HG02759 (cell line): ENCODE measurements around the gene TMEM229A.
"Not testable (repeated sequence)": the region's sequence is repeated elsewhere in the genome, so short reads cannot be mapped to it uniquely, and the experiment has no call there.

Experiments used
- ATAC-seq: cut with Tn5 transposase; IDR thresholded peaks from one replicate; pipeline ENCODE4 v1.9.1; 2021; ENCODE audit warnings: mild to moderate bottlenecking, moderate library complexity; ENCODE audit not compliant: unreplicated experiment

TMEM229A gene

DNA sequence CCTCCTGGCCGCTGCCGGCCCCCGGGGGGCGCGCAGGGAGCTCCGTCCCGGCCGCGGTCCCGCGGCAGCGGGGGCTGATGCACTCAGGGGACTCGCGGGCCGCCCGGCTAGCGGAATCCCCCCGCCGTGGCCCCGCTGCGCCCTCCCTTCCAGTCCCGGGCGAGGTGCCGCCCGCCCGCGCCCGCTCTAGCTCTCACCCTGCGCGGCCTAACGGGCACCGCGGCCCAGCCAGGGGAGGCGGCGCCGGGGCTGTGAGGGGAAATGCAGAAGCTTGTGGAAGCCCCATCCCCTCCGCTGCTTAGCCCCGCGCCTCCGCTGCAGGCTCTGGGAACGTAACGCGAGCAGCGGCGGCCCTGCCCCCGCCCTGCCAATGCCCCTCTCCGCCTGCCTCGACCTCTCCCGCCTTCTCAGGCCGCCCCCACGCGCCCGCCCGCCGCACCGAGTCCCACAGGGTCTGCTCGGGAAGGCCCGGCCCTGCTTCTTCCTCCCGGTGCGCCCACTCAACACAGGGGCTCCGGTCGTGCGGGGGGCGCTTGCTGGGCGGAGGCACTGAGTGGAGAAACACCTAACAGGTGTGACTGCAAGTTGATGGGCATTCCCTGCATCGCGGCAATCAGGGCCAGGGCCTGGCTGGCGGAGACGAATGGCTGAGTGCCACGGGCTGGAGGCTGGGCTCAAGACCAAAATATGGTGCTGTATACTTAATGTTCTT lies 384 bp upstream of the TMEM229A start:
- ATAC-seq: peak; percentile 42

- ATAC-seq: peak; percentile 6
These were observed 948 bp downstream of the TMEM229A start for GRCh38 chr7:124031919-124032318.

DNA sequence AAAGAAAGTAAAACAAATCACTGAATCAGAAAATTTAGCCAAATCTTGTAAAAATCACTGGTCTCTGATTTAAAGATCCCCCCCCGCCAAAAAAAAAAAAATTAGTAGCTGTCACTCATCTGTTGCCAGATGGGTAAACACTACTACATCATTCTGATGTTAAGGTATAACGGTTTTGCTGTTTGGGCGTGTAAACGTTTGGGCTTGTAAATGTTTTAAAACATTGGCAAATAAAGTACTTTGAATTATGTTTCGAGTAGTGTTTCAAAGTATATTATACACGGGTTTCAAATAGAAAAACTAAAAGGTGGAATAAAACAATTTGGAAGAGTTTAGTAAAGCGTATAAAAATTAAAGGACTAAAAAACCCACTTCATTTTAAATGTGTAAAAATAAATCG lies 1.5 kb downstream of the TMEM229A start:
- ATAC-seq: no peak

- ATAC-seq: no peak
These were observed 1.9 kb downstream of the TMEM229A start for GRCh38 chr7:124030964-124031363.

- no peak for ATAC-seq
These were observed 3.3 kb downstream of the TMEM229A start for GRCh38 chr7:124029396-124030188.

DNA sequence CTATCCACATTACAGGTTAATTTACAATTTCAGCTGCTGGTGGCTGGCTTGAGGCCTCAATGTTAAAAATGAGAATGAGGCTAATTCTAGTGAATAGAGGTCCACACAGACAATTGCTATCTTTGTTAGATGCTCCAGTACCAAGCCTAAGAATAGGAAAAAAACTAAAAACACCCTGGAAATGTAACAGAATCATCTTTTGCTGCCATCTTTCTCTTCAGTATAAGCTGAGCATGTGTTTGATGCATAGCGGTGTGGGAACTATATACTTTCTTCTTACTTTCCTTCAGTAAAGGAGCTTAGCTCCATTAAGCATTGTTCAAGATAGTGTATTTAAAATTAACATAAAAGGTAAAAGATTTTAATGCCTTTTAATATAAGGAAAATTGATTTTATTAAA lies 5.6 kb downstream of the TMEM229A start:
- ATAC-seq: no peak

DNA sequence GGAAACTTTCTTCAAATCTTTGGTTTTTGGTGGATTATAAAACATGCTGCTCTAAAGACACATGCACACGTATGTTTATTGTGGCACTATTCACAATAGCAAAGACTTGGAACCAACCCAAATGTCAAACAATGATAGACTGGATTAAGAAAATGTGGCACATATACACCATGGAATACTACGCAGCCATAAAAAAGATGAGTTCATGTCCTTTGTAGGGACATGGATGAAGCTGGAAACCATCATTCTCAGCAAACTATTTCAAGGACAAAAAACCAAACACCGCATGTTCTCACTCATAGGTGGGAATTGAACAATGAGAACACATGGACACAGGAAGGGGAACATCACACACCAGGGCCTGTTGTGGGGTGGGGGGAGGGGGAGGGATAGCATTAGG lies 8.5 kb downstream of the TMEM229A start:
- ATAC-seq: not testable (repeated sequence)

DNA sequence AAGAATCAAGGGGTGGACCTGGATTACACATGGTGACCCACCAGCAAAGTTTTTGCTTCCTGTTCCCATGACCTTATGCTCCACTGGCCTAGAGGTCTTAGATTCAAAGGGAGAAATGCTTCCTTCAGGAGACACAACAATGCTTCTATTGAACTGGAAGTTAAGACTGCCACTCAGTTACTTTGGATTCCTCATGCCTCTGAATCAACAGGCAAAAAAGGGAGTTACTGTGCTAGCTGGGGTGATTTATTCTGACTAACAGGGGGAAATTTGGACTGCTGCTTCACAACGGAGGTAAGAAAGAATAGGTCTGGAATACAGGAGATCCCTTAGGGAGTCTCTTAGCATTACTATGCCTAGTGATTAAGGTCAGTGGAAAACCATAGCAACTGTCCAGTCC lies 10.3 kb downstream of the TMEM229A start:
- ATAC-seq: no peak

GRCh38 chr7:124020060-124020459 lies 12.8 kb downstream of the TMEM229A start:
- no peak for ATAC-seq

DNA sequence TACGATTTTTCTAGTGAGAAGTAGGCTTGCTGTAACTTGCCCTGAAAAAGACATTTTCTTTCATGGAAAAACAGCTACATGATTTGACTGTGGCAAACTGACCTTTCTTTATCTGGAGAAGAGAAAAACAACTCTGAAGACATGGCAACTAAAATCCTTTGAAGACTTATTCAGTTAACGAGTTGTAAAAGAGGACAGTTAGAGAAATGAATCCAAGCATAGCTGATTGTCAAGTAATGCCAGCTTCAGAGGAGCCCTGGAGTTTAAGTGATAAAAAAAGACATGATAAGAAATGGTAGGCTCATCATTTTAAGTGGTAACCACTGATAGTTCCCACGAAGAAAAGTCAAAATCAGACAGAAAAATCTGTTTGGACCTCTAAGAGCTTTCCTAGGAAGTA lies 19.6 kb downstream of the TMEM229A start:
- ATAC-seq: no peak

DNA sequence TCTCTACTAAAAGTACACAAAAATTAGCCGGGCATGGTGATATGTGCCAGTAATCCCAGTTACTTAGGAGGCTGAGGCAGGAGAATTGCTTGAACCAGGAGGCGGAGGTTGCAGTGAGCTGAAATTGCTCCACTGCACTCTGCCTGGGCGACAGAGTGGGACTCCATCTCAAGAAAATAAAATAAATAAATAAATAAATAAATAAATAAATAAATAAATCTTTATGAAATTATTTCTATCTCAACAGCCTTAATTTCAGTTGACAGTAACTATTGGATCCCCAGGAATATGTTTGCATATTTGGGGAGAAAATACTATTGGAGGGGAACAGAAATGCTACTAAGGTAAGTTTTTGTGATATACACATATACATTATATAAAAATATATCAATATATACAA lies 20.0 kb downstream of the TMEM229A start:
- no peak for ATAC-seq

DNA sequence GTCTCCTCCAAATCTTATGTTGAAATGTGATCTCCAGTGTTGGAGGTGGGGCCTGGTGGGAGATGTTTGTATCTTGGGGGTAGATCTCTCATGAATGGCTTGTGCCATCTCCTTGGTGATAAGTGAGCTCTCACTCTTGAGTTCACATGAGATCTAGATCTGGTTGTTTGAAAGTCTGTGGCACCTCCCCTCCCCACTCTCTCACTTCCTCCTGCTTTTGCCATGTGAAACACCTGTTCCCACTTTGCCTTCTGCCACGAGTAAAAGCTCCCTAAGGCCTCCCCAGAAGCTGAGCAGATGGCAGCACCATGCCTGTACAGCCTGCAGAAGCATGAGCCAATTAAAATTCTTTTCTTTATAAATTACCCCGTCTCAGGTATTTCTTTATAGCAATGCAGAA lies 23.5 kb downstream of the TMEM229A start:
- no peak for ATAC-seq

- ATAC-seq: not testable (repeated sequence)
These were observed 24.6 kb downstream of the TMEM229A start for GRCh38 chr7:124008296-124008695.

DNA sequence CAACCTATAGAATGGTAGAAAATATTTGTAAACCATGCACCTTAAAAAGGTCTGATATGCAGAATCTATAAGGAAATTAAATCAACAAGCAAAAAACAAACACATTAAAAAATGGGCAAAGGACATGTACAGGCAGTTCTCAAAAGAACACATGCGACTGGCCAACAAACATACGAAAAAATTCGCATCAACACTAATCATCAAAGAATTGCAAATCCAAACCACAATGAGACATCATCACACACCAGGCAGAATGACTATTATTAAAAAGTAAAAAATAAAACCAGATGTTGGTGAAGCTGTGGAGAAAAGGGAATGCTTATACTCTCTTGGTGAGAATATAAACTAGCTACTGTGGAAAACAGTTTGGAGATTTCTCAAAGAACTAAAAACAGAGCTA lies 33.2 kb downstream of the TMEM229A start:
- no peak for ATAC-seq

DNA sequence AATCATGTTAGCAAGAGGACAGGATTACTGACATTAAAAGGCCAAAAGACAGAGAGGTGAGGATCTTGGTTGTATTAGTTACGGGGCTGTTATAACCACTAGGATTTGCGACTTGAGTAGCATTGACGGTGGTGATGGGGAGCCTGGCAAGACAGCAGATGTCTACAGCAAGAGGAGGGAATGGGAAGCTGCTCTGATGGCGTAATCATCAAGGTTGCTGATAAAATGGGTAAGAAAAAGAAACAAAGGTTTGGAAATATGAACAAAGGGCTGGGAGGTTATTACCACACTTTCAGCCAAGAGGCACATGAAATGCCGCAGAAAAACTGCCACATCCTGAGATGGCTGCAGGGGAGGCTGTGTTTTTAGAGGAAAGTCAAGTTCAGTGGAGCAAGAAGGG lies 33.9 kb downstream of the TMEM229A start:
- ATAC-seq: no peak

- ATAC-seq: no peak
These were observed 36.6 kb downstream of the TMEM229A start for GRCh38 chr7:123996327-123996625.

- no peak for ATAC-seq
These were observed 37.1 kb downstream of the TMEM229A start for GRCh38 chr7:123995617-123996326.

DNA sequence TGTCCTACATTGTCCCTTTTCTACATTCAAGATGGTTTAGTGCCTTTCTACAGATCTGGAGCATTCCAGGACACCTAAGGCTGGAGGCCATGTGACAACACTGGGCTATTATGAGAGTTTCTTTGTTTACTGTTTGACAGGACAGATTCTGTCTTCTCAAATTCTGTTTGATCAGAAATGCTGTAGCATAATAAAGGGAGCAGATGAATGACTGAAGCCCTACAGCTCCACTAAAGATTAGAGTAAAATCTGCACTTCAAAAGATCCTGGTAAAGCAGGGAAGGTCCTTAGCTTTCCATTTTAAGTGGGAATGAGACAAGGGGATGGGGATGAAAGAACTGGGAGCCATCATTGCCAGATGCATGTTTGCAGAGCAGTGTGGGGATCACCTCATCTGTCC lies 38.4 kb downstream of the TMEM229A start:
- no peak for ATAC-seq

- ATAC-seq: no peak
These were observed 38.9 kb downstream of the TMEM229A start for GRCh38 chr7:123993996-123994395.

DNA sequence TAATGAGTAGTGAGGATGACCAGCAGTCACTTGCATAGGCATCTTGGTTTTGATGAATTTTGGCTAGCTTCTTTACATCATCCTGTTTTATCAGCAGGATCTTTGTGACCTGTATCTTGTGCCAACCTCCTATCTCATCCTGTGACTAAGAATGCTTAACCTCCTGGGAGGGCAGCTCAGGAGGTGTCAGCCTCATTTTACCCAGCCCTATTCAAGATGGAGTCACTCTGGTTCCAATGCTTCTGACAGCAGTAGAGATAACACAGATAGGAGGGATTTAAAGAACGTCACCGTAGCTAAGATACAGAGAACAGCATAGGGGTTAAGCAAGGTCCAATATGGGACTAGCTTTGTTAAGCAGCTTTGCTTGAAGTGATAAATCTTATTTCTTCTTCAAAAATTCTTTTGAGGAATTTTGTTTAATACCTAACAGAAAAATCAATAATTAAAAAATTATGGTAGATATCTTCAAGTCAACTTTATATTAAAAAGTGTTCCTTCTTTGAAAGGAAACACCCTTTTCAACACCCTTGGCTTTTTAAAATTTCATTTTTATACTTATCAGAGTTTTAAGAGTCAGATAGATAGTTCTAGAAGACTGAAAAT lies 39.9 kb downstream of the TMEM229A start:
- no peak for ATAC-seq

- no peak for ATAC-seq
These were observed 45.4 kb downstream of the TMEM229A start for GRCh38 chr7:123987445-123987844.
